NCI-H2107 treated with DMSO at 0.1 percent for 48 hours (cell line): ENCODE measurements around the gene SLC19A1.
A peak's percentile ranks its signal among the peaks of the same experiment; 100 is the strongest.

Source experiments
- DNase-seq: peaks from one replicate; lab custom pipeline; 2025; ENCODE audit not compliant: unreplicated experiment; lab: John Stamatoyannopoulos, UW

The SLC19A1 gene

DNA sequence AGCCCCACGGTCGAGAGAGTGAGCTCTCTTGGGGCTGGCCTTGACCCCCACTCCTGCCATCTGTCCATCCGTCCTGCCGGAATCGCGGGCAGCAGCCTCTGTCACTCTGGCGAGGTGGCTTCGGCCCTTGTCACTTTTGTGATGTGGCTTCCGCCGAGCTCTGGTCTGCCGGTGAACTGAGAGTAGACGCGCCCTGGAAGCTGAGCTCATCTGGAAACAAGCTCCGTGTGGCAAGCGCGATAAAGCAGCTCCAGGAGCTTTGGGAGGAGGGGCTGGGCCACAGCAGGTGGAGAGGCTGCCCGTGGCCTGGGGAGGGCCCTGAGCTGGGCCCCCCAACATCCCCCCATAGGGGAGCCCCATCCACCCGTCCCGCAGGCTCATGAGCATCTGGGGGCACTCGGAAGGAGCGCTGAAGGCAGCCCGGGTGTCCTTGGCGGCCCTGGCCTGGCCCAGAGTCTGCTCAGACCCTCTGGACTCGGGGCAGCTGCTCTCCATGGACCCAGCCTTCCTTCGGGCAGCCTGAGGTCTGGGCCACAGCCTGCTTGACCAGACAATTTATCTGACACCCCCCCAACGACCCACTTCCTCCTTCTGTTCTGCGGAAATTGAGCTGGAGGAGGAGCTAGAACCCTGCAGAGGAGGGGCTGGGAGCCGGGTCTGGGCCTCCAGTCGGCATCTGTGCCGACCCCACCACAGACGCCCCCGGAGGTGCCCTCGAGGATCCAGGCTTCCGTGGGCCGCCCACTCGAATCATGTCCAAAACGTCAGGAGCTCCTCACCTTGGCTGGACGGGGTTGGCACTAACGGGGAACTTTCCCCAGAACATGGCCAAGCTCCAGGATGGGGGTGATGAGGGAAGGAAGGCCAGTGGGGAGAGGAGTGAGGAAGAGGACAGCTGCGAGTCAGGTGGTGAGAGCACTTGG lies 59.1 kb downstream of the SLC19A1 start:
- no peak for DNase-seq

DNA sequence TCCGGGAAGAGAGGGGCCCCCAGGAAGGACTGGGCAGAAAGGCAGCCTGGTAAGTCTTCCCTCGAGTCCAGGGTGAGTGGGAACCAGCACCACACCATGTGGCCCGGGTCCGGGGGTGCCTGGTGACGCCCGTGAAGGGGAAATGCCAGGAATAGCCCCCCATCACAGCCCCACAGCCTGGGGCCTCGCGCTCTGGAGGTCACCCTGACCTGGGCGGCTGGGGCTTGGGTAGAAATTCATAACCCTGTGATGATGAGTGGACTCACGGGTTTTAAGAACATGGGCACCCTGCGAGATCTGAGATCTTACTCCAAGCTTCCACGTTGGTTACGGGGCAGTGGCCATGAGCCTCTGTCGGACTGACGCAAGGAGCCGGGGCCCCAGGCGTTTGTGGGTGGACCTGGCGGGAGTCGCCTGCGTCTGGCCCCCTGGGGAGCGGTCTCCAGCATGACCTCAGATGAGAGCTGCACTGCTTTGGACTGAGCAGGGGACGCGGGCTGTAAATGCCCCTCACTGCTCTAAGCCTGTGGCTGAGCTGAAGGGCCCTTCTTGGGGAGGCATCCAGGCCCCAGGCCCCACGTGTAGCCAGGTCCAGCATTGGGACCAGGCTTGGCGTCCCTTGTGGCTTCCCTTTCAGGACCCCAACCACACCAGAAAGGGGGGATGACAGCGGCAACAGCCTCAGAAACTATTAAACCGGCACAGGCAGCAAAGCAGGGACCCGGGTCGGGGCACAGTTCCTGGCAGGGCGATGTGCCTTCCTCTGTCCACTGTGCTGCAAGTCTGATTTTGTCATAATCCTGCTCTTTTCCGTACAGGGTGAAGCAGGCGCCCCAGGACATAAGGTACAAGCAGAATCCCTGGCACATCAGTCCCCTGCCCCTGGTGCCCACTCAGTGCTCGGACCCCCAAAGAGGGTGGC lies 60.0 kb downstream of the SLC19A1 start:
- DNase-seq = no peak

DNA sequence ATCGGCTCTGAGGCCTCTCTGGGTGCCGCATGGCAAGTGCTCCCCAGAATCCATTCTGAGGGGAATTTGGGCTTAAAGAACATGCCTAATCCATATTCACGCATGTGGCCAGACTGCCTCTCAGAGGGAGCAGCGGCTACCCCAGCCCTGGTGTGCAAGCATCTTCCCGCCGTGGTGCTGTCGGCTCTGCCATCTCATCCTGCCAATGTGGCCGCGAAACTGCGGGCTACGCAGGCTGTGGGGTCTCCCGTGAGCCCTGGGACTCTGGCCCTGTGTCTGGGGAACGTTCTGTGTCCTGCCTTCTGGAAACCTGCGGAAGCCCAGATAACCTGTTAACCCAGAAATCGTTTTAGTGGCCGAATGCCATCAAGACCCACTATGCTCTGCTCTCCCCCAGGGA lies 60.7 kb downstream of the SLC19A1 start:
- no peak for DNase-seq

DNA sequence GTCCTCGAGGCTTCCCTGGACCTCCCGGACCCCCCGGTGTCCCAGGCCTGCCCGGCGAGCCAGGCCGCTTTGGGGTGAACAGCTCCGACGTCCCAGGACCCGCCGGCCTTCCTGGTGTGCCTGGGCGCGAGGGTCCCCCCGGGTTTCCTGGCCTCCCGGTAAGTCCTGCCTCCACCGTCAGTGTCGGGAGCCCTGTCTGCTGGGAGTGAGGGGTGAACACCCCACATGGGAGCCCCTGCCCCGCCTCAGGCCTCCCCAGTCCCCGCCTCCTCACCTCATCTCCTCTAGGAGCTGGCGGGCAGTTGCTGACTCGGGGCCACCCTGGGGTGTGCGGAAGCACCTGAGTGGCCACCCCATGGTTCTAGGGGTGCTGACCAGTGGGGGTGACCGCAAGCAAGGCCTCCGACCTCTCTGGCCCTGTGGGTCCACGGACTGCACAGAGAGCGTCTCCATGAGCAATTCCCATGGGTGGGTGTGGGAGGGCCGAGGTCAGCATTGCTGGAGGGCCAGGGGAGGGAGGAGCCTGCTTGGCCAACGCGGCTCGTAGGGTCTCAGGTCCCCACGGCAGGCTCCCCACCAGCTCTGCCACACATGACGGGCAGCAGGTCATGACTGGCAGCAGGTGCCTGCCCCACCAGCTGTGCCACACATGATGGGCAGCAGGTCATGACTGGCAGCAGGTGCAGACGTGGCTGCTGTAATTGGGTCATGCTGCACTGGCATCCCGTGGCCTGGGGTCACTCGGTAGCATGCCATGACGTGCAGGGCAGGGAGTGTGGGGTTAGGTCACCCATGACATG lies 61.3 kb downstream of the SLC19A1 start:
- no peak for DNase-seq

DNA sequence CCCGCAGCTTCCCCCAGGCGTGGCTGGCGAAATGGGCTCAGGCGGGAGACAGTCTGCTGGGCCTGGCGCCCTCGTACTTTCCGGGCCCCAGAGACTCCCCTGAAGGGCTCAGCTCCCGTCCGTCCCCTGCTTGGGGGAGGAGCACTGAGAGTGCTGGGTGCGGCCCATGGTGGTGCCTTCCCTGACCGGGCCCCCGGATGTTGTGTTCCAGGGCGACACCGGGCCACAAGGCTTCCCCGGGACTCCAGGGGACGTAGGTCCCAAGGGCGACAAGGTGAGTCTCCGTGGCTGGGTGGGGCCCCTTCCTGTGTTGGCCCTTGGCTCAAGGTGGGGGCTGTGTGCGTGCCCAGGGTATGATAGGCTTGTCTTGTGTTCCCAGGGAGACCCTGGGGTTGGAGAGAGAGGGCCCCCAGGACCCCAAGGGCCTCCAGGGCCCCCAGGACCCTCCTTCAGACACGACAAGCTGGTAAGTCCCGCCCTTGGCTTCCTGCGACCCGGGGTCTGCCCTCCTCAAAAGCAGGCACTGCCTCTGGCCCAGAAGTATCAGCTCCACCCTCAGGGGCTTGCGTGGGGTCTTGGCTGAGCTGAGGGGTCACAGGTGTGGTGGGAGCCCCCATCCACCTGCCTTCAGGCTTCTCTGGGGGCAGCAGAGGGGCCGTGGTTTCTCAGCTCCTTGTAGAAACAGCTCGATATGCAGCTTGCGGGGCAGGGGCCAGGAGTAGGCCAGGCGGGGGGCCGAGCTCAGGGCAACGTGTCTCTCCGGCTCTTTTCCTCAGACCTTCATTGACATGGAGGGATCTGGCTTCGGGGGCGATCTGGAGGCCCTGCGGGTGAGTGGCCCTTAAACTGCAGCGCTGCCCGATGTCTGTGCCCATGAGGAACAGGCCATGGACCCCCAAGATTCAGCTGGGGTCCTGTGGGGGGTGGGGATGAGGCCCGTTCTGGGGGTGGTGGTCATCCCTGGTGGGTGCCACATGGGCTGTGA lies 62.3 kb downstream of the SLC19A1 start:
- no peak for DNase-seq

DNA sequence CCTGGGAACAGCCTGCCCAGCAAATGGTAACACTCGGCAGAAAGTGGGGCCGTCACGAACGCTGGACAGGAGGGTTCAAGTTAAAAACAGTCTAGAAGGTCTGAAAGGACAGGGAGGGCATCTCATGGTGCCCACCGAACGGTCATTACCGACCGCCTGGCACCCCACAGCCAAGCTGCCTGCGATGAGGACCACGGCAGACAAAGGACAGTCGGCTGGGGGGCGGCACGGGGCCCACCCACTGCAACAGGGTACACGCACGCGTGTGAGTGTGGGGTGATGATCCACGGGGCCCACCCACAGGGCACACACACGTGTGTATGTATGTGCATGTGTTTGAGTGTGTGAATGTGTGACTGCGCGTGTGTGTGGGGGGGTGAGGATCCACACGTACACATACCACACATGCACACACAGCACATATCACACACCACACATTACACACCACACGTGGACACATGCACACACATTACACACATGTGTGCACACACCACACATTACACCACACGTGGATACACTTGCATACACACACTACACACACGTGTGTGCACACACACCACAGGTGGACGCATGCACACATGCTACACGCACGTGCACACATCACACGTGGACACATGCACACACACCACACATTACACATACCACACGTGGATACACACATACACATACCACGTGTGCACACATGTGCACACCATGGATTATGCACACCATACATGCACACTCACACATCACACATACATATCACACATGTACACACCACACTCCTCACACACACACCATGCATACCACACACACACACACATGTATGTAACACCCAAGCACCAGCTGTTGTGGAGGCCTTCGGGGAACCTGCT lies 63.2 kb downstream of the SLC19A1 start:
- DNase-seq = no peak

DNA sequence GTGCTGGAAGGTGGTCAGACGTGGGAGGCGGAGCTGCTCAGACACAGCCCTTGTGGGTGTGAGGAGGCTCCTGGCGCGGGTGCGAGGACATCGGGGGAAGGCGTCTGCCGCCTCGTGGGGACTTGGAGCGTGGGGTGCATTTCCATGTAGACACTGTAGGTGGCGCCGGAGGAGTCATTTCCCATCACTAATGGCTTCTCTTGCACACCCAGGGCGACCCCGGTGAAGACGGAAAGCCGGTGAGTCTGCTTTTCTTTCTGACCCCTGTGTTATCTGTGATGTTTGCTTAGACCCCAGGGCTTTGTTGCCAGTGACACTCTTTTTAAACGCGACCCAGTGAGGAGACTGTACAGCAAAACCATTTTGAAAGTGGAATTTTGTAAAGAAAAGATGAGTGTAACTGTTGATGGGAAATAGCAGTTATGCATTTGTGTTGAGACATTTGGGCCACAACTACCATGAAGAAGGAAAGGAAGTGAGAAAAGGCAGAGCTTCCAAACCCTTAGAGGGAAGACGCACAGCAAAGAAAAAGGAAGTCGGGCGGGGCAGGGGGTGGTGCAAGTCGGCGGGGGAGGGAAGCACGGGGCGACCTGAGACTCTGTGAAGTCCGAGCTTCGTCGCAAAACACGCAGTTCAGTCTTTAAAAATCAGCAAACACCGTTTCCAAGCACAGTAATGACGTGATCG lies 64.0 kb downstream of the SLC19A1 start:
- peak; percentile 49 for DNase-seq

DNA sequence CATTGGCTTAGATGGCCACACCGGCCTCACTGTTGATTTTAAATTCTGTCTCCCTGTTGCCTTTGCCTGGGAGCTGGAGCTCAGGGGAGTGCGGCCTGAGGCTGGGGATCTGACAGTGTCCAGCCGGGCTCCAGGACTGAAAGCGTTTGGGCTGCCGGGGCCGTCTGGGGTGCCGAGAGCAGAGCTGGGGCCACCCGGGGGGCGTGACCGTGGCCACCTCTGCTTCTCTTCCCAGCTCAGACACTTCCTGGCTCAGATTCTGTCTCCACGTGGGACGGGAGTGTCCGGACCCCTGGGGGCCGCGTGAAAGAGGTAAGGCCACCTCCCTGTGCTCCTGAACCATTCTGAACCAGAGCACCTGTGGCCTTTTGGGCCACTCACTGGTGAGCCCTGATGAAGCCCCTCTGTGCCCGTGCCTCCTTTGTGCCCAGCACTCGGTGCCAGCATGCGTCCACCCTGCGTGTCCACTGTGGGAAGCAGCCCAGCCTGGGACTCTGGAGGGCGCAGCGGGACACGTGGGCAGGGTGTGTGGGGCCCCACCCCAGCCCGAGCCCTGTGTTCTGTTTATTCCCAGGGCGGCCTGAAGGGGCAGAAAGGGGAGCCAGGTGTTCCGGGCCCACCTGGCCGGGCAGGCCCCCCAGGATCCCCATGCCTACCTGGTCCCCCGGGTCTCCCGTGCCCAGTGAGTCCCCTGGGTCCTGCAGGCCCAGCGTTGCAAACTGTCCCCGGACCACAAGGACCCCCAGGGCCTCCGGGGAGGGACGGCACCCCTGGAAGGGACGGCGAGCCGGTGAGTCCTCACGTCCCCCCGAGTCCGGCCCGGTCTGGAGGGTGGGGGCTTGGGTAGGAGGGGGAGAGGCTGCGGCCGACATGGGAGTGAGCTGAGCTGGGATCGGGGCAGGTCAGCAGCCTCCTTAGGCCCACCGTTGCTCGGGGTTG lies 64.8 kb downstream of the SLC19A1 start:
- no peak for DNase-seq

DNA sequence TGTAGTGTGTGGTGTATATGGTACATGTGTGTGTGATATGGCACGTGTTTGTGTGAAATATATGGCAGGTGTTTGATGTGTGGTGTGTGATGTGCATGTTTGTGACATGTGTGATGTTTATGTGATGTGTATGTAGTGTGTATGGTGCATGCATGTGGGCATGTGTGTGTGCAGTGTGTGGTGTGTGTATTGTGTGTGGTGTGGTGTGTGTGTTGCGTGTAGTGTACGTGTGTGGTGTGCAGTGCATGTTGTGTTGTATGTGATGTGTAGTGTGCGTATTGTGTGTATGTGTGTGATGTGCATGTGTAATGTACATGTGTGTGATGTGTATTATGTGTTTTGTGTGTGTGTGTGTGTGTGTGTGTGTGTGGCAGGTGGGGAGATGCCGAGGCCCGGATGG lies 65.7 kb downstream of the SLC19A1 start:
- DNase-seq = no peak

DNA sequence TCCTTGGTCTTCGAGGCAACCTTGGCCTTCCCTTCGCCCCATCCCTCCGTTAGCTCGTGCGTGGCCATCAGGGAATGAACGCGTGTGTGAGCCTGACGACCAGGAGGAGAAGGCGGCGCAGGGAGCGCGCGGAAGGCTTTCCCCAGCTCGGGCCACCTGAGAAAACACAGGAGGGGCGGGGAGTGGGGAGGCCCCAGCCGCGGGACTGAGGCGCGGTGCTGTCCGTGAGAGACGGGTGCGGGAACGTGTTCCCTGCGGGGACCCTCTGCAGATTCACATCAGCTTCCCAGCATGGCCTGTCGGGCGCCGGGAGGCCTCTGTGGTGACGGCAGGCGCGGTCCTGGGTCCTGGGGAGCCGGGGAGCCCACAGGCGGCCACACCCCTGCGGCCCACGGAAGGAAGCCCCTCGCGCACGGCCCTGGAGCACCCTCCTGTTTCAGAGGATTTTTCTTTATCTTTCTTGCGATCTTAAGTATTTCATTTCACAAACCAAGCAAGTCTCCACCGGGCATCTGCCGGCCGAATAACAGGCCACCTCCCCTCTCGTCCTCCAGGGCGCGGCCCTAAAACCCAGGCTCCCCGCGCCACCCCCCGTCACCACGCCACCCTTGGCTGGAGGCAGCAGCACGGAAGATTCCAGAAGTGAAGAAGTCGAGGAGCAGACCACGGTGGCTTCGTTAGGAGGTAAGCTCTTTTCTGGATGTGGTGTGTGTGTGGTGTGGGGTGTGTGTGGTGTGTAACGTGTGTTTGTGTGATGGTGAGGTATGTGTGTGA lies 66.3 kb downstream of the SLC19A1 start:
- DNase-seq = no peak

DNA sequence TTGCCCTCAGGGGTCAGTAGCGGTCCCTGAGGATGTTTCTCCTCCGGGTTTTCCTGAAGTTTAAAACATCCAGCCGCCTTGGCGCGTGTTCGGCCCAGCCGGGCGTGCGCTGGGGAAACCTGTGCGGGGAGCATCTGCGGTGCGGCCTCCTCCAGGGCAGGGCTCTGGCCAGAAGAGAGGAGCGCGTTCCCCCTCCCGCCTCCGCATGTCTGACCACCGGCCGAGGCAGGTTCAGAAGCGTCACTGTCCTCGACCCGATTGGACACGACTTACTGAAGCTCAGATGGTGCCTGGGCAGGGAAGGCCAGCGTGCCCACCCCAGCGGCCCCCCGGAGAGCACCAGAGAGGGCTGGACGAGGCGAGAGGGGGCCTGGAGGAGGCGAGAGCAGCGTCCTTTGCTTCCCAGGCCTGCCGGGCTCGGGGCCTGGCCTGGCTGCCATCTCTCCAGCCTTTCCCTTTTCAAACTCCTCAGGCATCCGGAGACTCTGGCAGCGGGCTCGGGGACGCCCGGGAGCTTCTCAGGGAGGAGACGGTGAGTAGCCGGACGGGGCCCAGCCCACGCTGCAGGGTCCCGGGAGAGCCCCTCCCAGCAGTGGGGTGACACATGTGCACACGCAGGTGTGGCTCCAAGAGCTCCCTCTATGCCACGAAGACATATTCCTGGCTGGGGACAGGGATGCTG lies 67.1 kb downstream of the SLC19A1 start:
- DNase-seq = no peak

DNA sequence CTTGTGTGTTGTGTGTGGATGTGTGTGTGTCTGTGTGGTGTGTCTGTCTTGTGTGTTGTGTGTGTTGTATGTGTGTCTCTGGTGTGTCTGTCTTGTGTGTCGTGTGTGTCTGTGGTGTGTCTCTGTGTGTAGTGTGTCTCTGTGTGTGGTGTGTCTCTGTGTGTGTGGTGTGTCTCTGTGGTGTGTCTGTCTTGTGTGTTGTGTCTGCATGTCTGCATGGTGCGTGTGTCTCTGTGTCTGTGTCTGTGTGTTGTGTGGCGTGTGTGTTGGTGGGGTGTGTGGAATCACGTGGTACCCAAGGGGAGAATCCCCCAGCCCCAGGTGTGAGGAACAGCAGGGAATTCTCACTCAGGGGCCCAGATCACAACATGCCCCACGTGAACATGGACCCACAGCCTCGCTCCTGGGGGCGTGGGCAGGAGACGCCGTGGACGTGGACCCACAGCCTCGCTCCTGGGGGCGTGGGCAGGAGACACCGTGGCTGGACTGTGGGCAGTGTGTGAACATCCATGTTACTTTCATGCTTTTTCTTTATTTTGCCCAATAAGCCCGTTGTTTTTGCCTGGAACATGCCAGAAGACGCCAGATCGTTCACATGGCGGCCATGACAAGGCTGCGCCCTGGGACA lies 67.8 kb downstream of the SLC19A1 start:
- DNase-seq = no peak

DNA sequence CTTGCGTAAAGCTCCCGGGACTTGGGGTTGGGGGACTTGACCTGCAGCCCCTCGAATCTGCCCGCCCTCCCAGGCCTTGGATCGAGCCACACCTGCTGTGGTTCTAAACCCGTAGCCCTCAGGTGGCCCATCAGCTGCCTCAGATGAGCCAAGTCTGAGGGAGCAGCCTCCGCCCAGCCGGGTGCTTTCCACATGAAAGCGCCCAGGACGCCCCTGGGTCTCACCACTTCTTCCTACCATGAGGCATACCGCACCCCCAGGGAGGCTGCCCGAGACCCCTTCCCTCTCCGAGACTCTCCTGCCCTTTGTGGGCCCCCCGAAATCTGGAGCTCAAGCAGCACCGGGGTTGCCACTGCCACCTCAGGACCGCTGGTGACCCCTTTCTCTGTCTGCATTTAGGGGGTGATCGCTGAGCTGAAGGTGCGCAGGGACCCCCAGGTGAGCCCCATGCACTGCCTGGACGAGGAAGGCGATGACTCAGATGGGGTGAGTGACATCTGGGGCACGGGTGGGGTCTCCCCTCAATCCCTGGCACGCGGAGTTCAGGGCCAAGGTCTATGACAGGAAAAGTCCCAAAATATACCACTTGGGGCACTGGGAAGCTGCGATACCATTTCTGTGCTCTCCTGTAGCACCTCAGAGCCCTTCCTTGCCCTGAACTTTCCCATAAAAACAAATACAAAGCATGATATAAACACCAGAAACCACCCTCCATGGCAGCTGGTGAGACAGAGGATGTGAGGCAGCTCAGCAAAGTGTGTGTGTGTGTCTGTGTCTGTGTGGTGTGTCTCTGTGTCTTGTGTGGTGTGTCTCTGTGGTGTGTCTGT lies 68.5 kb downstream of the SLC19A1 start:
- no peak for DNase-seq

DNA sequence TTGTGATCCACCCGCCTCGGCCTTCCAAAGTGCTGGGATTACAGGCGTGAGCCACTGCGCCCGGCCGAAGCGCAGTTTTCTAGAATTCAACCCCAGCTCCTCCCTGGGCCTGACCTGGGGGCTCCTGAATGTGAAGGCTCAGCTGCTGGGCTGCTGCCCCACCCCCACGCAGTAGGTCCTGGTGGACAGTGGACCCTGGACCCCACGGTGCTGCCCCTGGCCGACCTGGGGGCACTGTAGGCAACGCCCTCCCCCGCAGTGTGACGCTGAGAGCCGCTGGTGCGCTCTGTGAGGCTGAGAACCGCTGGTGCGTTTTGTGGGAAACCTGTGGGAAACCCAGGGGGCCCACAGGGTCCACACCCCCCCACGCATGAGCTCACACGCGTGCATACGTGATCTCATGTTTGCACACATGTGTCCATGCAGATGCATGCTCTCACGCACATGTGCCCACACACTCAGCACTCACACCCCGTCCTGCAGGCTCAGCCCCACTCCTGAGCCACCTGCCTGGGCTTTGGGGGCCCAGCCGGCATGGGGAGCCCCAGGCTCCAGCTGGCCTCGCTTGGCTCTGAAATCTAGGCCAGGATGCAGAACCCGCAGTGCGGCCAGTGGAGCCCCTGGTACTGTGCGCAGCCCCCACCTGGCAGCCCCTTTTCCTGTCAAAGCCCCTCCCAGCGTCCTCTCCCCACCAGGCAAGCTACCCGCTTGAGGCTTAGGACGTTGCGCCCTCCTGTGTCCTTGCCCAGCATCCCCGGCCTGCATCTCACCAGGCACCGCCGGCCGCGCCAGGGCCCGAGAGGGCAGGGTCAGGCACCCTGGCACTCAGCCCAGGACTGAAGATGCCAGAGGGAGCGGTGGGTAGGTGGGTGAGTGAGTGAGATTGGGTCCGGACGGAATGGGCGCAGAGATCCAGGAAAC lies 69.5 kb downstream of the SLC19A1 start:
- DNase-seq = no peak
